ENCODE measurements around the gene INPP5A. TPM values are rescaled to one million over a fixed set of nuclear protein-coding genes. Genes with fewer than 3 reads are reported as not detected.

Gene INPP5A
- polyA plus RNA-seq, 6 donors from 2014 or later: 1.3 to 6.7 (median 2.1) TPM

DNA sequence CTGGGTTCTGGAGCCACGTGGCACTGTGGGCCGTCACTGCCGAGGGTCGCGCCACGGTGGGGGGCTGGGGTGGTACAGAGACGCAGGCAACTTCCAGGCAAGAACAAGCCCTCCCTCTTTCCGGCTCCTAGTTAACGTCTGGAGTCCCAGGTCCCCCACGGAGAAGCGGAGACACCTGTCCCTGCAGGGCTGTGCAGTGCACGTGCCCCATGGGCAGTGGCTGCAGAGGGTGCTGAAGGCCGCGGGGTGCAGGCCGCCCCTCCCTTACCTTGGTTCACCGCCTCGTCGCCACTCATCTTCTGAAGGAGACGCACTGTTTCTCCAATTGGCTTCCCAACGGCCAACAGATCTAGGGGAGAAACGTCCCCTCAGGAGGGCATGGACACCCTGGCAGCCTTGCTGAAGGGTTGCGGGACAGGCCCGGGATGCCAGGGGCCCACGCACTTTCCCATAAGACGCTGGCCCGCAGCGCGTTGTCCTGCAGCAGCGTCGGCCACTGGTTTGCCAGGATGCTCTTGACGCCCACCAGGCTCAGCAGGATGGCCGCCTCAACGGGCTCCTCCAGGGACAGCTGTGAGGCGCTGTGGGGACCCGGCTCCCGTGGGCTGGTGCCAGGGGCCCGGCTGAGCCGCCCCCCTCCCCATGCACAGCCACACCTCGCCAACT is 272.7 kb downstream of the INPP5A start:
- no peaks in the 10 kb centered on the region for H3K9me3 Mint-ChIP-seq
- DNase-seq (no peak), ATAC-seq (ENCODE audit: low read depth in 2 of 2) (no peak)
- no peak overlapping the region for H3K4me3 Mint-ChIP-seq
- H3K4me1 Mint-ChIP-seq: peaks cover 0 to 3% (median 3%) of the 10 kb centered on the region in 3 donors
- H3K27me3 Mint-ChIP-seq: peaks cover 2 to 19% (median 6%) of the 10 kb centered on the region in 3 donors
- H3K36me3 Mint-ChIP-seq: no peaks in the 10 kb centered on the region
- no peak overlapping the region for H3K27ac Mint-ChIP-seq

DNA sequence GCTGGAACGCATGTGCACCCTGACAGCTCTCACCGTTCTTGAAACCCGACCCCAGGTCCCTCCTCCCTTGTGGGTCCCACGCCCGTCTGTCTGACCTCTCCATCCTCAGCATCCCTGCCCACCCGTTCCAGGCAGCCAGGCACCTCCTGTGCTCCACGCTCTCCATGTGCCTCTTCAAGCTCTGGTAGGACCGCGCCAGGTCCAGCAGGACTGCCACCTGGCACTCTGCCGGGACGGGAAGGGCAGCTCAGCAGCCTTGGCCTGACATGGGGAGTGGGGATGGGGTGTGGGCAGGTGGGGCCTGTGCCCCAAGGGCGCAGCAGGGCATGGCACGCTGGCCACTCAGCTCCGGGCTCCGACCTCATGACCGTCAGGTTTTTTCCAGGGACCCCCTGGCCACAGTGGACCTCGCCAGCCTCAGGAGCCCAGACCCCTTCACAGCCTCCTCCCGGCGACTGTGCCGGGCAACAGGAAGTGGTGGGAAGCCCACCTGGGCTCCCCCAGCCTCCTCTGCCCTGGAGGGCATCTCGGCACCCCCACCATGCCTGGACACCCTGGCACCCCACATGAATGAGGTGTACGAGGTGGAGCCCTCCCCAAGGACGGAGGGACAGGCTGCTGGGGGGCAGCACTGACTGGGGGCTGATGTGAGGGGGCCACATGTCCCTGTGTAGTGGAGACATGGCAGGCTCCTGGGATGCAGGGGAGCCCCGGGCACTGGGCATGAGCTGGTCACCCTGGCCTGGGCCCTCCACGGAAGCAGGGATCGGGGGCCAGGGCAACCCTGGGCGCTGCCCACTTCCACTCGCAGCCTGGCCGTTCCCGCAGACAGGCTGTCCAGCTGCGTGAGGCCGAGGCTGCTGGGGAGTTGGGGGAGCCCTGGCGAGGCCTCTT is 273.5 kb downstream of the INPP5A start:
- Mint-ChIP-seq H3K4me1 (peaks cover 0 to 3% (median 3%) of the 10 kb centered on the region in 3 donors), H3K27ac (peak overlapping the region in 1 of 6 donors; percentile 79), H3K9me3 (no peaks in the 10 kb centered on the region), H3K27me3 (peaks cover 6 to 27% (median 14%) of the 10 kb centered on the region in 3 donors), H3K36me3 (no peaks in the 10 kb centered on the region), H3K4me3 (peak overlapping the region in 1 of 8 donors; percentile 60)
- ATAC-seq (ENCODE audit: low read depth in 2 of 2): no peak
- no peak for DNase-seq

DNA sequence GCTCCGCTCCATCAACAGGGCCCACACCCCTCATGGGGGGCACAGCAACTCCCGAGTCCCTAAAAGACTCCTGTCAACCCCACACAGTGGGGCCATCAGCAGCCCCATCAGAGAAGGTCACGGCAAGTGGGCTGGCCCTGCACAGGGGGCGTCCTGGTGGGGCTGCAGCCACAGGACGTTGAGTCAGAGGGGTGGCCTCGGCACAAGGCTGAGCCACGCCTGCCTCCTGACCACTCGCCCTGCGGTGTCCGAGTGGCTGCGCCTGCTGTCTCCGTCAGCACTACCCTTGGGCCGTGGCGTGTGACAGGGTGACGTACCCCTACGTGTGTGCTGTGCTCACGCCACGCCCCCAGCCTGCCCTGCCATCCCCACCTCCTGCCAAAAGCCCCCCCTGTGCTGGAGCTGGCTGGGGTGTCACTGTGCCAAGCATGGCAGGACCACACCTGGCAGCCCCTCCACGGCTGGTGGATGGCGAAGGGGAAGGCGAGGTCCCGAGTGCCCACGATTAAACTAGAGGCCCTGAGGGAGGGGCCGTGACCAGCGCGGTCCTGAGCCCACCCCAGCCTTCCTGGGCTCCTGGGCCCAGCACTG is 274.4 kb downstream of the INPP5A start:
- no peaks in the 10 kb centered on the region for H3K9me3 Mint-ChIP-seq
- no peak overlapping the region for H3K4me3 Mint-ChIP-seq
- H3K4me1 Mint-ChIP-seq: peaks cover 0 to 3% (median 3%) of the 10 kb centered on the region in 3 donors
- ATAC-seq (ENCODE audit: low read depth in 2 of 2) (no peak), DNase-seq (no peak)
- H3K27ac Mint-ChIP-seq: no peak overlapping the region
- peaks cover 6 to 33% (median 20%) of the 10 kb centered on the region in 3 donors for H3K27me3 Mint-ChIP-seq
- H3K36me3 Mint-ChIP-seq: no peaks in the 10 kb centered on the region

DNA sequence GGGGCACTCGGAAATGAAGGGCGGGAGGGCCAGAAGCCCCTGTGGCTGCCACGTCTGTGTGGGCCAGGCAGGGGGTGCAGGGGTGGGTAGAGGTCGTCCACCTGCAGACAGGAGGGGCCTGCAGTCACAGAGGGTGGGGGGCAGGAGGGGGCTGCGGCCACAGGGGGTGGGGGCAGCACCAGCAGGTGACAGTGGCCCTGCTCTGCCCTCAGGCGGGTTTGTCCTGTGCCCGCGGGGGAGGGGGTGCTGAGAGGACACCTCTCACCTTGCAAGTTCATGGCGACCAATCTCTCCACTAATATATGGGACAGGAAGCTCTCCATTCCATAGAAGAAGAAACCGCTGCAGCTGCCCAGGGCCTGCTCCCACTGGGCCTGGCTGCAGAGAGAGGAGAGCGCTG is 274.9 kb downstream of the INPP5A start:
- Mint-ChIP-seq H3K27me3 (peaks cover 6 to 38% (median 25%) of the 10 kb centered on the region in 3 donors), H3K36me3 (no peaks in the 10 kb centered on the region), H3K9me3 (peaks cover 0 to 2% (median 0%) of the 10 kb centered on the region in 7 donors), H3K27ac (no peak overlapping the region), H3K4me1 (peaks cover 0 to 3% (median 3%) of the 10 kb centered on the region in 3 donors), H3K4me3 (no peak overlapping the region)
- ATAC-seq (ENCODE audit: low read depth in 2 of 2) (no peak), DNase-seq (no peak)

DNA sequence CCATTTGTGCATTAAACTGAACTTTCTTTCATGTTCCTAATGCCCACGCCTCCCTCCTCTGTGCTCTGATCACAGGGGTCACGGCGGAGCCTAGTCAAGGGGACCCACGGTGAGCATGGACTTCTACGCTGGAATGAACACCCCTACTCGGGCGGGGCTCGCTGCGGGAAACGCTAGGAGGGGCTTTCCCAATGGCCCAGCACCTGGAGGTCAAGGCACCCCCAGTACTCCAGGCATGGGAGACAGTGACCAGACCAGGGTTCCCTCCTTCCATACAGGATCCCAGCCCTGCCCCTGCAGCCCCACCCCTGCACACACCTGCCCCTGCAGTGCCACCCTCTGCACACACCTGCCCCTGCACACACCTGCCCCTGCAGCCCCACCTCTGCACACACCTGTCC is 275.4 kb downstream of the INPP5A start:
- ATAC-seq (ENCODE audit: low read depth in 2 of 2) (no peak), DNase-seq (no peak)
- Mint-ChIP-seq H3K36me3 (no peaks in the 10 kb centered on the region), H3K4me1 (peaks cover 0 to 3% (median 3%) of the 10 kb centered on the region in 3 donors), H3K9me3 (peaks cover 0 to 2% (median 0%) of the 10 kb centered on the region in 7 donors), H3K27ac (no peak overlapping the region), H3K27me3 (peaks cover 6 to 39% (median 28%) of the 10 kb centered on the region in 3 donors), H3K4me3 (no peak overlapping the region)

DNA sequence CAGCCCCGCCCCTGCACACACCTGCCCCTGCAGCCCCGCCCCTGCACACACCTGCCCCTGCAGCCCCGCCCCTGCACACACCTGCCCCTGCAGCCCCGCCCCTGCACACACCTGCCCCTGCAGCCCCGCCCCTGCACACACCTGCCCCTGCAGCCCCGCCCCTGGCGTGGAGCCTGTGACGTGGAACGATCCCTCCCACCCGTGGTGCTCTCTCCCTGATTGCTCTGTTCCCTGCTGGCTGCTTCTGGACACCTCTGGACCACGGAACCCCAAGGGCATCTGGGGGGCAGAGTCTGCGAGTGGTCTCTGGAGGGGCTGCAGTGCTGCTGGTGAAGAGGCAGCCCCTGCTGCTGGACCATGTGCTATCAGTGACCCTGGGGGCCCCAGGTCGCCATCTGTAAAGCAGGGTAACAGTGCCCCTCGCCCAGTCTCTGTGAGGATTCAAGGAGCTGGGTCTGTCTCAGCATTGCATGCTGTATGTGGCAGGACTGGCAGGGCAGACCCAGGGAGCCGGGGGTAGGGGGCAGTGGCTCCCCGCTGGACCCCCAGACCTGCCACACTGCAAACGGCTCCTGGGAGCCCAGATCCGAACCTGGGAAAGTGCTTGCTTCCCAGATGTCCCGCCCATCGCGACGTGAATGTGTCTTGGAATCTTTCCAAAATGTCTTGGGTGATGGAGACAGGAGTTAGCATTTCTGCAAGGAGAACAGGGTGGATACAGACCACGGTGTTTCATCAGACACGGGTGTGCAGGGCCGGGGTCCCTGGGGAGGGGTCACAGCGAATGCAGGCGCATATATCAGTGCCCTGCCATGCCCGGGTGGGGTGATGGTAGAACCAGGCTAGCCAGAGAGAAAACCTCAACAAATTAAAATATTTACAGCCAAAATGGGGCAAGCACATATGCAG is 276.2 kb downstream of the INPP5A start:
- Mint-ChIP-seq H3K4me1 (peaks cover 0 to 3% (median 3%) of the 10 kb centered on the region in 3 donors), H3K27me3 (peaks cover 6 to 42% (median 28%) of the 10 kb centered on the region in 3 donors), H3K4me3 (no peak overlapping the region), H3K36me3 (no peaks in the 10 kb centered on the region), H3K27ac (peak overlapping the region in 1 of 6 donors; percentile 72), H3K9me3 (peaks cover 0 to 3% (median 0%) of the 10 kb centered on the region in 7 donors)
- ATAC-seq (ENCODE audit: low read depth in 2 of 2): no peak
- DNase-seq: no peak

DNA sequence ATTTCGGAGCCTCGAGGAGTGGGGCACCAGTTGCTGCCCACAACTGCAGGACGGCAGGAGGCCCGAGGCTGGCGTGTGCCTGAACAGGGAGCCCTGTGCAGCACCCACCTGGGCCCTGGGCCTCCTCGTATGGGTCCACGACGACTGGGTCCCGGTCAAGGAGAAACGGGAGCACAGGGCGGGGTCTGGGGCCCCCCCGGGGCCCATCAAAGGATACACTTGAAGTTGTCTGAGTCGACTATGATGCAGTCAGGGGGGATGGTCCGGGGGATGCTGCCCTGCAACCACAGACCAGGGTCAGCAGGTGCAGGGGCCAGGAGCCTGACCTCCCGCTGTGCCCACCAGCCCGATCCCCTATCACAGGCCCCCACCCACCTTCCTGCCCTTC is 276.9 kb downstream of the INPP5A start:
- H3K27ac Mint-ChIP-seq: no peak overlapping the region
- no peak overlapping the region for H3K4me3 Mint-ChIP-seq
- H3K9me3 Mint-ChIP-seq: peaks cover 0 to 8% (median 0%) of the 10 kb centered on the region in 7 donors
- H3K27me3 Mint-ChIP-seq: peaks cover 6 to 38% (median 28%) of the 10 kb centered on the region in 3 donors
- DNase-seq (no peak), ATAC-seq (ENCODE audit: low read depth in 2 of 2) (no peak)
- peaks cover 0 to 3% (median 3%) of the 10 kb centered on the region in 3 donors for H3K4me1 Mint-ChIP-seq
- H3K36me3 Mint-ChIP-seq: no peaks in the 10 kb centered on the region

DNA sequence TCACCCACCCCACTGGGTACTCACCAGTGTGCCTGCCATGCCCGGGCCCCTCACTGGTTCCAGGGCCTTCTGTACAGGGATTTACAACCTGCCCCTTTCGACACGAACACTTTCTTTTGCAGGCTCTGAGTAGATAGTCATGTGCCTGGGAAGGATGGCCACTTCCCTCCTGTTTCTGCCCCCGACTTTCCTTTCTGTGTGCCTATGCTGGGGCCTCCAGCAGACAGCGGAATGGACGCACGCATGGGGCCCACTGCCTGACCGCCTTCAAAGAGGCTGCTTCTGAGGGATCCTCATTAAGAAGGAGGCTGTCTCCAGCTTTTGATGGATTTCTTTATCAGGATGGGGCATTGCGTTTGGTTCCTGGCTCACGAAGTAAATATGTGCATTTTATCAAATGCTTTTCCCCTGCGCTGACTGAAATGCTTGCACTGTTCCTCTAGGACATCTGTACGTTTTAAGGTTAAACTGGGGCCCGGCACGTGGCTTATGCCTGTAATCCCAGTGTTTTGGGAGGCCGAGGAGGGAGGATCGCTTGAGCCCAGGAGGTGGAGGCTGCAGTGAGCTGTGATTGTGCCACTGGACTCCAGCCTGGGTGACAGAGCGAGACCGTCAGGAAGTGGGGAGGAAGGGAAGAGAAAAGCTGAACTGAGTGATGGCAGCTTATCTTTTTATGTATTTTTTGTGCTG is 277.7 kb downstream of the INPP5A start:
- Mint-ChIP-seq H3K4me1 (peaks cover 0 to 7% (median 4%) of the 10 kb centered on the region in 3 donors), H3K9me3 (peaks cover 0 to 8% (median 0%) of the 10 kb centered on the region in 7 donors), H3K27ac (peak overlapping the region in 1 of 6 donors; percentile 74)

DNA sequence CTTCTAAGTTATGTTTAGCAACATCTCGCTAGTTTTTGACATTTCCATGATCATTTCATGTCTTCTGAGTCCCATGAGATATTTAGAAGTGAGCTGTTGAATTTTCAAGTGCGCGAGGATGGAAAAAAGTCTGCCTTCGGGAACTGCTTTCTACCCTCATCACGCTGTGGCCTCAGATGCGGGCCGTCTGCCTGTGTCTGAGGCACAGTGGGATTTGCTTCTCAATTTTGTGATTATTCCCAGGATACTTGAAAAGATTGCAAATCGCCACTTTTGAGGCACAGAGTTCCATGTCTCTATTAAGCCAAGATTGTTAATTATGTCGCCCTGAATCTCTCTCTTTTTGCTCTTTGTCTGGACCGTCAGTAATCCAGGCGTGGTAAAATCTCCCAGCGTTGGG is 279.1 kb downstream of the INPP5A start:
- Mint-ChIP-seq H3K27me3 (peaks cover 6 to 31% (median 22%) of the 10 kb centered on the region in 3 donors), H3K4me1 (peaks cover 0 to 4% (median 4%) of the 10 kb centered on the region in 3 donors), H3K9me3 (peaks cover 0 to 8% (median 0%) of the 10 kb centered on the region in 7 donors), H3K4me3 (no peak overlapping the region), H3K36me3 (no peaks in the 10 kb centered on the region), H3K27ac (no peak overlapping the region)
- no peak for DNase-seq
- ATAC-seq (ENCODE audit: low read depth in 2 of 2): no peak

More for the DNA sequence above, 277.7 kb downstream of the INPP5A start:
- DNase-seq: no peak
- Mint-ChIP-seq H3K4me3 (peak overlapping the region in 1 of 8 donors; percentile 63), H3K27me3 (peaks cover 6 to 31% (median 22%) of the 10 kb centered on the region in 3 donors), H3K36me3 (no peaks in the 10 kb centered on the region)
- no peak for ATAC-seq (ENCODE audit: low read depth in 2 of 2)

DNA sequence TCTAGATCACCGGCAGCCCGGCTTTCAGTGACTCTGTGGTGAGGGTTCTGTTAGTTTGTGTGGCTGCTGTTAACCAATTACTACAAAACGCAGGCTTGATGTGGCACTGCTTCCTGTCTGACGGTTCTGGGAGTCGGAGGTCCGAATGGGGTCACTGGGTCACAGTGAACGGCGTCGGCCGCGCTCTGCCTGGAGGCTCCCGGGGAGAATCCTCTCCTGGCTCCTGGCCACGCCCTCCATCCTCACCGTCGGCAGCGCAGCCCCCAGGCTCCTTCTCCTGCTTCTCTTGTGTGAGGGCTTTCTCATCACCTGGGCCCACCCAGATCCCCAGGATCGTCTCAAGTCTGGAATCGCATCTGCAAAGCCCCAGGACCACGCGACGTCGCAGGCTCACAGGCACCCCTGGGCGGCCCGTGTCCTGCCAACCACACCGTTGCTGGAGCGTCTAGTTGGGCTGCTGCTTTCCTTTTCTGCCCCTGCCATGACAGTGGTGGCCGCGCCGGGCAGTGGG is 280.2 kb downstream of the INPP5A start:
- Mint-ChIP-seq H3K27me3 (peaks cover 6 to 31% (median 22%) of the 10 kb centered on the region in 3 donors), H3K27ac (no peak overlapping the region), H3K36me3 (no peaks in the 10 kb centered on the region), H3K9me3 (peaks cover 0 to 8% (median 0%) of the 10 kb centered on the region in 7 donors), H3K4me3 (no peak overlapping the region), H3K4me1 (peaks cover 0 to 4% (median 4%) of the 10 kb centered on the region in 3 donors)
- DNase-seq: no peak
- ATAC-seq (ENCODE audit: low read depth in 2 of 2): no peak

DNA sequence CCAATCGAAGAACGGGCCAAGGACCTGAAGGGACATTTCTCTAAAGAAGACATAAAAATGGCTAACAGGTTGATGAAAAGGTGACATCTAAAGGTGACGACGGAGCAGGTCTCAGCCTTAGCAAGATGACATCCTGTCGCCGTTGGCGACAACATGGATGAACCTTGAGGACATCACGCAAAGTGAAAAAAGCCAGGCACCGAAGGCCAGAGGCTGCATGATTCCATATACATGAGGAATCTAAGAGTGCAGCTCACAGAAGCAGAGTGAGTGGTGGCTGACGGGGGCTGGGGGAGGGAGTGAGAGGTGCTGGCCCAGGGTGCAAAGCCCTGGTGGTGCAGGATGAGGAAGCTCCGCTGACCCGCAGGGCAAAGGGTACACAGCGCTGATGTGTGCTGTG is 282.5 kb downstream of the INPP5A start:
- DNase-seq: no peak
- H3K27ac Mint-ChIP-seq: peak overlapping the region in 2 of 6 donors; percentile 41 to 44
- H3K4me3 Mint-ChIP-seq: peak overlapping the region in 1 of 8 donors; percentile 4
- ATAC-seq (ENCODE audit: low read depth in 2 of 2): no peak
- peaks cover 0 to 8% (median 0%) of the 10 kb centered on the region in 7 donors for H3K9me3 Mint-ChIP-seq
- peaks cover 6 to 24% (median 22%) of the 10 kb centered on the region in 3 donors for H3K27me3 Mint-ChIP-seq
- H3K36me3 Mint-ChIP-seq: no peaks in the 10 kb centered on the region
- H3K4me1 Mint-ChIP-seq: peaks cover 0 to 4% (median 2%) of the 10 kb centered on the region in 3 donors
